Muscle of back (tissue), 11 donors: ENCODE results near the gene PGA5. TPM values are rescaled to one million over a fixed set of nuclear protein-coding genes. Genes with fewer than 3 reads are reported as not detected.
"Not testable (repeated sequence)": the region's sequence is repeated elsewhere in the genome, so short reads cannot be mapped to it uniquely, and the experiment has no call there.

Source experiments
- DNase-seq, 3 donors: peaks; one replicate each; pipeline versions ENCODE4 v3.0.0 to v3.0.0-alpha.2; 2013
- polyA plus RNA-seq, 10 donors: library from polyadenylated mRNA; unstranded; fragments of 120-200 nt; gene quantifications; one replicate each; pipeline ENCODE4 v1.2.1, GENCODE V29; 2013; ENCODE audit not compliant: insufficient read length in 10 of 10

PGA5 gene
- polyA plus RNA-seq, 10 donors: 0.41 to 2.0 (median 0.67) TPM; not detected in 1

GRCh38 chr11:61226457-61227137 is 14.4 kb upstream of the PGA5 start:
- not testable (repeated sequence) for DNase-seq

- DNase-seq: not testable (repeated sequence)
Observed at GRCh38 chr11:61229458-61229857, 11.5 kb upstream of the PGA5 start.

- not testable (repeated sequence) for DNase-seq
Observed at GRCh38 chr11:61231033-61231432, 9.9 kb upstream of the PGA5 start.

- DNase-seq: not testable (repeated sequence)
Observed at GRCh38 chr11:61231585-61231984, 9.4 kb upstream of the PGA5 start.

GRCh38 chr11:61232548-61233145 is 8.3 kb upstream of the PGA5 start:
- DNase-seq: not testable (repeated sequence)

- DNase-seq: not testable (repeated sequence)
Observed at GRCh38 chr11:61237130-61237529, 3.8 kb upstream of the PGA5 start.

GRCh38 chr11:61240288-61240687 is 687 bp upstream of the PGA5 start:
- DNase-seq: not testable (repeated sequence)

GRCh38 chr11:61241526-61241925 is 551 bp downstream of the PGA5 start:
- DNase-seq: not testable (repeated sequence)

GRCh38 chr11:61245284-61245964 is 4.4 kb downstream of the PGA5 start:
- DNase-seq: not testable (repeated sequence)

- DNase-seq: not testable (repeated sequence)
Observed at GRCh38 chr11:61248071-61248470, 7.1 kb downstream of the PGA5 start.

GRCh38 chr11:61249201-61249600 is 8.2 kb downstream of the PGA5 start:
- not testable (repeated sequence) for DNase-seq

GRCh38 chr11:61250796-61251765 is 10.1 kb downstream of the PGA5 start:
- peak; percentile 48 to 93 (median 72) for DNase-seq

- DNase-seq: not testable (repeated sequence)
Observed at GRCh38 chr11:61252332-61252731, 11.4 kb downstream of the PGA5 start.

- peak; percentile 20 to 62 (median 35) for DNase-seq
Observed at GRCh38 chr11:61254403-61255025, 13.5 kb downstream of the PGA5 start.

GRCh38 chr11:61256710-61257482 is 15.9 kb downstream of the PGA5 start:
- DNase-seq: no peak

- DNase-seq: no peak
Observed at GRCh38 chr11:61258546-61258945, 17.6 kb downstream of the PGA5 start.

- no peak for DNase-seq
Observed at GRCh38 chr11:61259363-61259762, 18.4 kb downstream of the PGA5 start.

GRCh38 chr11:61264371-61264770 is 23.4 kb downstream of the PGA5 start:
- DNase-seq: no peak

GRCh38 chr11:61264795-61265194 is 23.8 kb downstream of the PGA5 start:
- no peak for DNase-seq

- DNase-seq: no peak
Observed at GRCh38 chr11:61265357-61265756, 24.4 kb downstream of the PGA5 start.
